ENCODE results near the gene GNAQ.
A peak's percentile ranks its signal among the peaks of the same experiment; 100 is the strongest.
"Not testable (repeated sequence)": the region's sequence is repeated elsewhere in the genome, so short reads cannot be mapped to it uniquely, and the experiment has no call there.

The GNAQ gene

DNA sequence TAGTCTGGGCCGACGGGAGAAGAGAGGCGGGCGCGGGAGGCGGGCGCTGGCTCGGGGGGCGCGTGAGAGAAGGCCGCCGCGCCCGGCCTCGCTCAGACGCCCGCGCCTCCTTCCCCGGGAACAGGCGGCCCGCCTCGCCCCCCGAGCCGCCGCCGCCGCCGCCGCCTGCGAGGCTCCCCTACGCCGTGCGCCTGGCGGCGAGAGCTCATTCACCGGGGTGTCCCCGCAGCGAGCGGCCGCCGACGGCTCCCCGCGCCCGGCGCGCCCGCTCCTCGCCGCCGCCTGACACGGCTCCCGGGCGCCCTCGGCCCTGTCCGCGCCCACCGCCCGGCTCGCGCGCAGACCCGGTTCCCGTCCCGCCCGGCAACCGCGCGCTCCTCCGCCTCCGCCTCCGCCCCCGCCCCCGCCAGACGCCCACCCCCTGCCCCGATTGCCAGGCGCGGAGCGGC is at the start of gene GNAQ:
Gene GNAQ (minus strand): TSS at position 368 of the 449 bp plus-strand sequence. CDS start 576 bp downstream, outside the sequence.
- DNase-seq = peak in 1 of 2 experiments; percentile 47

DNA sequence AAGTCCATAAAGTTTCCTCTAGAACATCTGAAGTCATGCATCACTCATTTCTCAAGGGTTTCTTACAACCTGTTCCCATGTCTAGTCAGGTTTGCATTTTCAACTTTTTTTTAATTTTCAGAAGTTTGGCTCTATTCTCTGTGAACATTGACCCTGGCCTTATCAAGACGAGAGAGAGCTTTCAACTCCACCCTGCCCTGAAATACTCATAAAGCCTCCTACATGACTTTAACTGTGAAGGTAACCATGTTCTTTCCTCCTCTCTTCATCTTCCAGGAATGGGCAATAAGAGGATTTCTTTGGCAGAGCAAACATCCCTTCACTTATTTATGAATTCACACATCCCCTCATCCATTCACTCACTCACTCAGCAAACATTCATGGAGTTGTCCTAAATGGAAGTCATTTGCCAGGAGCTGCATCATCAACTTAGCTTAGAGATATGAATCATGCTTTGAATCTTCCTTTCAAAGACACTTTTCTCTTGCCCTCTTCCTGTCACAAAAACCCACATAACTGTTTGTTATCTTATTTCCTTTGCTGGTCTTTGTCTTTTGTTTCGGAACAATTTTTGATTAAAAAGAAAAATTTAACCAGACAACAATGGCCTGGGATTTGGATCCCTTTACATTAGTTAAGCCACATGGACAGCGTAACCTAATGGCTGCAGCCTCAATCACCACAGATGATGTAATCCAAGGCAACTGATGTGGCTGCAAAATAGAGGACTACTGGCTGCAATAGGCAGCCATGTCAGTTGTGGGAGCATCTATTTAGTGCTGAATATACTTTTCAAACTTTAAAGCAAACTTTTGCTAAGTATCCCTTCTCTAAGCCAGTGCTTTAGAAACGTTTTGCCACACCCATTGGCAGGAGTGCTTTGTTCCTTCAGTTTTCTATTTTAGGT is 43.0 kb upstream of the GNAQ start:
- no peak for DNase-seq

DNA sequence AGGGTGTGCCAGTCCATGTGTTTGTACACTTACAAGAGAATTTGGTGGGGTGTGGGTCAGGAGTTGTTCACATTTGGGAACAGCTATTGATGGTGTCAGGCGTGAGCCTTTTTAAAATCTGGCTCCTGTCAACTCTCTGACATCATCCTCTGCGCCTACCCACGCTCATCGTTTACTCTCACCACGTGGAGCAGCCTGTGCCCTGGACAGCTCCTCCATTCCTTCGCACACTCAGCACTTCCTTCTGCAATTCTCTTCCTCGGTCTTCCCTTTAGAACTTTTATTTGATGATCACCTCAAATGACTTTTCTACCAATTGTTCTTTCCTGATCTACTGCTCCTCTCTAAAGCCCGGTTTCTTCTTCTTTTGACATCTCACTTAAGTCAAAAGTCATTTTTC is 42.1 kb upstream of the GNAQ start:
- no peak for DNase-seq

DNA sequence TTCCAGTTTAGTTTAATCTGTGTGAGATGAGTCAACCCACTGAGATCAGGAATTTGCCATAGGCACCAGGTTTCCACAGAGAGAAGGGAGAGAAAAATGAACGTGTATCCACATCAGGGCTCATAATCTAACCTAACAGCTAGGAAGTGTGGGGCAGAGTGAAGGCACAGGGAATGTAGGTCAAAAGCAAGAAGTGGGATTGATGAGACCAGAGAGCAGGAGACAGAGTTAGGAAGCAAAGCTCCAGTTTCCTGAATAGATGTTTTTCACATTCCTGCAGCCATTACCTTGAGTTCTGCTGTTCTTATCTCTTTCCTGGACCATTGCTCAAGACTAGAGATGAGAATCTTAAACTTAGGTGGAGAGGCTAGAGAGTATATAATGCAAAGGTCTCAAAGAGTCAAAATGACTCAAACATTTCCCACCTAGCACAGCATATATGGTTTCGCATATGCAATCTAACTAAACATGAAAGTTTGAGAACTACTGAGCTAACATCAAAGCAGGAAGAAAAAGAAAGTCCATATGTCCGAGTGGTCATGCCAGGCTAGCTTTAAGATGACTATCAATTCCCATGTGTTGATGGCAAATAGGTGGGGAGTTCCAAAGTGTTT is 41.1 kb upstream of the GNAQ start:
- no peak for DNase-seq

DNA sequence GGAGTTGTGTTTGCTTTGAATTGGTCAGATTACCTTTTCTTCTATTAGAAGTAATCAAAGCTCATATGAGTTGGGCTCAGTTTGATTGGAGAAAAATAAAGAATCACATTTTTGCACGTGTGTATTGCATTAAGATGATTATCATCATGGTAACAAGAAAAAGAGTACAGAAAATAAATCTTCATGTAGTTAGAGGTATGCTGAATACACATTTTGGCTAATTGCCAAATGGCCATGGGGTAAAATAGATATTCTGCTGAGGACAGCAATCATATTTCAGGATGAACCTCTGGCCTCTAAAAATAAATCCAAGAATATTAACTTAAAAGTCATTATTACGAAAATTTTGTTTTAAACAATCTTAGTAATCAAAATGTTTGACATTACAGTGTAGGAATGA is 38.9 kb upstream of the GNAQ start:
- no peak for DNase-seq

DNA sequence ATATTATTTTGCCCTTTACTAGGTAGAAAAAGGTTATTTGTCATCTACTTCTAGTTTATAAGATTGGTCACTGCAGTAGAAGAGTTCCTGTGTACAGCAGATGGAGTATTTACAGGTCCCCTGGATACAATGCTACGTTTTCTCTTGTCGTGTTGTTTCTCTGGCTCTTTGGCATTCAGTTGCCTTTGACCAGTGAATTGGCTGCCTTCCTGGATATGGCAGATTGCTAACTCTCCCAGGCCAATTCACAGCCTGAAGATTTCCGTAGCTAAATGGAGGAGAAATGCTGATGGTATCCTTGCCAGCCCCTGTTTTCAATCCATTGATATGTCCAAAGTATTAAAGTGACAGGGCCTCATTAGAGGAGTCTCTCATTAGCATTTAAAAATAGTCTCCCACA is 32.5 kb upstream of the GNAQ start:
- no peak for DNase-seq

DNA sequence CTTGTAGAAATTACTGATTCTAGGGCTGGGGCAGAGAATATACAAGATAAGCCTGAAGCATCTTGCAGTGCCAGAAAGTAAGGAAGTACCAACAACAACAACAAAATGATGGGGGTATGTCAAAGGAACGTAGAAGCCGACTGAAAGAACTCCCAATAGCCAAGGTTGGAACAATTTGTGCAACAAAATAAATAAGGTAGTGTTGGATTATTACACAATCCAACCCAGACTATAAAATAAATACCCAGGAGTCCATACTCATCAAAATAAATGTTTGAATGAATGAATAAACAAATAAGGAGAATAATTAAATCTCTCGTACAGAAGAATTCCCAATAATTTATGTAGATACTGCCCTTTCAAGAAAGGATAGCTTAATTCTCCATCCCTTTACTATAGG is 31.1 kb upstream of the GNAQ start:
- no peak for DNase-seq

DNA sequence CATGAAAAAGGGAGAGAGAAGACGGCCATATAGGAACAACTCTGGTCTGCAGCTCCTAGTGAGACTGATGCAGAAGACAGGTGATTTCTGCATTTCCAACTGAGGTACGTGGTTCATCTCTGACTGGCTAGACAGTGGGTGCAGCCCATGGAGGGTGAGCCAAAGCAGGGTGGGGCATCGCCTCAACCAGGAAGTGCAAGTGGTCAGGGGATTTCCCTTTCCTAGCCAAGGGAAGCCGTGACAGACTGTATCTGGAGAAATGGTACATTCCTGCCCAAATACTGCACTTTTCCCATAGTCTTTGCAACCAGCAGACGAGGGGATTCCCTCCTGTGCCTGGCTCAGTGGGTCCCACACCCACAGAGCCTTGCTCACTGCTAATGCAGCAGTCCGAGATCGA is 22.6 kb upstream of the GNAQ start:
- DNase-seq = not testable (repeated sequence)

DNA sequence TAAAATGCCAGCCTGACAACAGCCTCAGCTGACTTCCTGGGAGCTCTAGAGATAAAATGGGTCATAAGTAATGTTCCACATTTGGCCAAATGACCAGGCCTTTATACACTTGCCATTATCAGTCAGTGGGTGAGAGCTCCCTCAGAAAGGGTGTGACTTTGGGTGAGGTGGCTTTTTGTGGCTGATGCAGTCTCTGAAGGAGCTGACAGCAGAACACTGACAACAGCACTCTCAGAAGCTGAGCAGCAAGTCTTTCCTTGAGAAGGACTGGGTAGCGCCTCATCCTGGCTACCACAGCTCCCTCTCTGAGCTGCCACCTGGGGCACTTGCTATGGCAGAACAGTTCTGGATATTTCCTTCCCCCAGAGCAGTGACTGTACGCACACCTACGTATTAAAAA is 22.0 kb upstream of the GNAQ start:
- DNase-seq = no peak

DNA sequence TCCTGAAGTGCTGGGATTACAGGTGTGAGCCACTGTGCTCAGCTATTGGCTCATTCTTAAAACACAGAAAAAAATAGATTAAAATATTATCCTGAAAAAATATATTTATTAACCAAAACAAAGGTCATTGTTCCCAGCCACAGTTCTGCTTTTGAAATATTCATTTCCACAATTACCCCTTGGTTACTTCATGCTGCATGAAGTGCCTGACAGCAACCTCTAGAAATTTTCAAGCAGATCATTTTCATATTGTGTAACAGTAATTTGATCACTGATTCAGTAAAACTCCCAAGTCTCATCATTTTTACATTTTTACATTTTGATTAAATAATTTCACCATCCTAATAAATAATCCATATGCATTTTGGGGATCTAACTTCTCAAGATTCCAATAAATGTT is 18.8 kb upstream of the GNAQ start:
- DNase-seq = no peak

DNA sequence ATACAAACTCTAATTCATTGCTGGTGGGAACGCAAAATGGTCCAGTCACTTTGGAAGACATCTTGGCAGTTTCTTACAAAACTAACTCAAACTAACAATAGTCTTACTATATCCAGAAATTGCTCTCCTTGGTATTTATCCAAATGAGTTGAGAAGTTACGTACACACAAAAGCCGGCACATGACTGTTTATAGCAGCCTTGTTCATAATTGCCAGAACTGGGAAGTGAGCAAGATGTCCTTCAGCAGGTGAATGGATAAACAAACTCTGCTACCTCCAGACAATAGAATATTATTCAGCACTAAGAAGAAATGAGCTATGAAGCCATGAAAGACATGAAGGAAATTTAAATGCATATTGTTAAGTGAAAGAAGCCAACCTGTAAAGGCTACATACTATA is 17.9 kb upstream of the GNAQ start:
- DNase-seq = no peak

DNA sequence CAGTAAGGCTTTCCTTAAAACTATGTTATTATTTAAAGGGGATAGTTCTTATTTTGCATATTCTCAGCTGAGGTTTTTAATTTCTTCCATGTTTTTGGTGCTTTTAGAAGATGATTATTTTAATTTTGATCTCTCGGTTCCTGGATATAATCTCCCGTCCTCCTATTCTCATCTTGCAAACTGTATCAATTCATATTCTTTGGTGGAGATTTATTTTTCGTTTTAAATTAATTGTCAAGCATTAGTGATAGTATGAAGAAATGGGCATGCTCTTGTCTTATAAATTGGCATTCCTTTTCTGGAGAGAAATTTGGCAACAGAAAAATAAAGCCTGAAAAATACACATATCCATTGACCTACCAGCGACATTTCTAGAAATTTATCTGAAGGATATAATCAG is 15.5 kb upstream of the GNAQ start:
- DNase-seq = no peak

DNA sequence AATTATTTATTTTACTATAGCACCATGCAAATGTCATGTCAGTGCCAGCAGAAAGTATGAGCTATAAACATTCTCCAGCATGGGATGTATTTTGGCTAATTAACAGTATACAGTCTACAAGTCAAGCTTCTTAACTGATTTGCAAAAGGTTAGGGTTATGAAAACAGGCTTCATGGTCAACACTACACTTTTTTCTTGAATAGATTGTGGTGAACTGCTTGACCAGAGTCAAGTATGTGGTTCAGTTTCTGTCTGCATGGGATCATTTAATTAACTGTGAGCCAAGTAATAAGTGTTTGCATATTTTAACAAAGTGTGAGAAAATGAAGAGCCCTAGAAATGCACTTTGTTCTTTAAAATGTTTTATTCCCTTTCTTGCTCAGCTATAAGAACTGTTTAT is 14.5 kb upstream of the GNAQ start:
- no peak for DNase-seq

DNA sequence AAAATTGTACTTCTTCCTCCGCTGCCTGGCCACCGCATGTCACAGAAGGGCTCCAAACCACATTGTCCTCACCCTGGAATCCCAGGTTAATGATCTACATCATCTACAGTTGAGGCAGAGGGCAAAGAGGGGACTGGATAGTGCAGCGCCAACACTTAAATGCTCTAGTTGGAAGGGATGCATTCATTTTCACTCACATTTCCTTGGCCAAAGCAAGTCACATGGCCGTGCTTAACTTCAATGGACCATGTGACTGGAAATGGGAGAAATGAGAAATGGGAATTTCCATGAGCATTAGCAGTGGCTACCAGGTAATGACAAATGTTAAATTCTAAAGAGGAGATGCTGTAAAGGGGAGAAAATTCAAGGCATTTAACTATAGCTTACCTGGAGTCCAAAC is 13.3 kb upstream of the GNAQ start:
- DNase-seq = no peak

DNA sequence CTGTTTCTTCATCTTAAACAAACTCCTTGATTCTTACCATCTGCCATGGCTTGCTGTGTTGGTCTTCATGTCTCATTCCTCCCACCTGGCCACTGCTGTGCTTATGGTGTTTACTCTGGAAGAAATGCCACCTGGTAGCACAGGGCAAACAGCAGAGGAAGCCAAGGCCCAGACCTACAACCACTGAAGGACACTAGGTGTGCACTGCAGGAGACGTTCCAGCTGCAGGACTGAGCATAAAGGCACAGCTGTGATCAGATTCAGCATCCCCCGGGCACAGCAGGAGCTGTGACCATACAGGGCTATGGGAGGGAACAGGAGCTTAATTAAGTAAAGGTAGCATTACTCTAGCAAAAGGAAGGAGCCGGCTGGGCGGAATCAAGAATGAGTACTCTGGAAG is 12.6 kb upstream of the GNAQ start:
- DNase-seq = no peak

DNA sequence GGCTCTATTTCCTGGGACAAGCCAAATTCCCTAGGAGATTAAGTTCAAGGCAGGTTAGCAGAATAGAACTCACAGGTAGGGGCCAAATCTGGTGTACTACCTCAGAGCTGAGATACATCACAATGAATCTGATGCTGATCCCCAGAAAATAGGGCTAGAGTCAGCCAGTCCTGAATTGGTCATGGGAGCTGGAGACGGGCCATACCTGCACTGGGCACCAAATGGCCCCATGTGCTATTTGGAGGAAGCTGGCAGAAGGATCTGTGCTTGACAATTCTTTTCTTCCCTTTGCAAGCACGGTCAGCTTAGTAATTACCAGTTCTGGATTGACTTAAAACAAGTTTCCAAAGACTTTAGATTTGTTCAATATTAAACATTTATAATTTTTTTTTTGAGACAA is 10.4 kb upstream of the GNAQ start:
- DNase-seq = no peak

DNA sequence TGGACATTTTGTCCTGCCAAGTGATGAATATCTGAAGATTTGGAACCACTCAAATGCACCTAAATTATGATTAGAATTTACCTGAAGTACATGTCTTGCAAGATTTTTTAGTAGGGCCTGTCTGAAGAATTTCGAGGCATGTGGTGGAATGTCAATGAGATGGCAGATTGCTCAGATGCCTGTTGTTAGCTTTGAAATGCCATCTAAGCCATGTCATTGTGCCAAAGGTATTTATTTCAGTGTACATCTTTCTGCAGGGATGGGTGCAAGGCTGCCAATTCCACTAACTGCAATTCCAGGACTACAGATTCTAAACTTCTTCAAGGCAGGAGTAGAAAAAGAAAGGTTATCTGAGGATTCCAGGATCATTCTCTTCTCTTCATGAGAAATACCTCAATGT is 9.1 kb upstream of the GNAQ start:
- no peak for DNase-seq

DNA sequence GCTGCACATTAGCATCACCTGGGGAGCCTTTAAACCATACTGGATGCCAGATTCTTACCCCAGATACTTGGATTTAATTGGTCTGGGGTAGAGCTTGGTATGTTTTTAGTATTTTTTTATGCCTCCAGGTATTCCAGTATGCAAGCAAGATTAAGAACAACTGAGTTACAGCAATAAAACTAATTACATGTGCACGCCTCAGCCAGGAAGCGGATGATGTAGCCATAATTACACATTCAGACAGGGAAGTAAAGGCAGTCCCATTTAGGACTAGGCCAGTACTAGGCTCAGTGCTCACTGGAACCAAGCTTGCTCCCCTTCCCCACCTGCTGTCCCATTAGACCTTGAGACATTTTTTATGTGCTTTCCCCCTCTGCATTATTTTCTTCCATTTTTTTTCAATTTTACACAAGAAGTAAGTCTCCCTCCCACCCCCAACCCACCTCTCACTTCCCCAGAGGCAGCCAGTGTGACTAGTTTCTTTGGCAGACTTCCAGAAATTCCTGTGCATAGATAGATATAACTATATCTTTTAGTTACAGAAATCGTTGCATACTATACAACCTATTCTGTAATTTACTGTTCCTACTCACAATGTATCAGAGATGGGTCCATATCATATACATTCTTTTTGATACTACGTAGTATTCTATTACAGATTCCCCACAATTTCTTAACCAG is 7.1 kb upstream of the GNAQ start:
- DNase-seq = no peak

DNA sequence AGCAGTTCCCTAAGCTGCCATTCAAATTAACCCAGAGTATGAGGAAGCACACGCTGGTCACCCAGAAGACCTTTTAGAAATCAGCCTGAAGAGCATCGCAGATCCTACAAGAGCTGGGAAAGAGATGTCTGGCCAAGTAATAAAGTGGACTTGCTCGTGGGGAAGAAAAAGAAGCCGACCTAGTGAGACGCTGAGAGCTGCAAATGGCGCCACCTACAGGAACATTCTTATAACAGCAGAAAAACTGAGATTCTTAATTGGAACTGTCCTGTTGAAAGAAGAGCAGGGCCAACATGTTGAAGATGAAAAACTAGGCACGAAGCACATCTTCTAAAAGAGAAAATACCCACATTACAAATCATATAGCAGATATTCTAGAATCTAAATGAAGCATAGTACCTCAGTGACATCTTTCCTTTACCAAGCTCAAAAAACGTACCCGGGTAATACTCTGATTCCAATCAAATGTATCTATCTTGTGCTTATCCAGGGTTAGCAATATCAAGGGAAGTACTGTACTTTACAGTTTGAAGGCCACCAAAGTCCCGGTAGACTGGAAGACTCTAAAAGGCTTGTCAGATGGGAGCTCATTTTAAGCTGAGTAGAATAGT is 3.9 kb upstream of the GNAQ start:
- peak; percentile 39 to 79 for DNase-seq

DNA sequence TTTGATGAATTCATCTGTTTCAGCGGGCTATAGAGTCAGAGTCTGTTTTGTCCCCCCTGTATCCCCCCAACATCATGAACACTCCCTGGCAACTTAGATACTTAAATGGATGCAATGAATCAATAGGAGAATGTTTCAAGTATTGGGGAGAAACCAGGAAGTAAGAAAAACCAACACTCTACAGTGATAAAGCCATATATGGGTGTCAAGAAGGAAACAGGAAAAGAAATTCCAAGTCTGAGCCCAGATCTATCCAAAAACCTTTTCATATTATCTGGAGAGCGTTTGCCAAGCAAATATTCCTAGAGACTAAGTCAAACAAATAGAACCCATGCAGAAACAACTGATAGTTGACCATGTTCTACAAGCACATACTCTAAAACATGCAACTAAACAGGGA is 2.3 kb upstream of the GNAQ start:
- no peak for DNase-seq

DNA sequence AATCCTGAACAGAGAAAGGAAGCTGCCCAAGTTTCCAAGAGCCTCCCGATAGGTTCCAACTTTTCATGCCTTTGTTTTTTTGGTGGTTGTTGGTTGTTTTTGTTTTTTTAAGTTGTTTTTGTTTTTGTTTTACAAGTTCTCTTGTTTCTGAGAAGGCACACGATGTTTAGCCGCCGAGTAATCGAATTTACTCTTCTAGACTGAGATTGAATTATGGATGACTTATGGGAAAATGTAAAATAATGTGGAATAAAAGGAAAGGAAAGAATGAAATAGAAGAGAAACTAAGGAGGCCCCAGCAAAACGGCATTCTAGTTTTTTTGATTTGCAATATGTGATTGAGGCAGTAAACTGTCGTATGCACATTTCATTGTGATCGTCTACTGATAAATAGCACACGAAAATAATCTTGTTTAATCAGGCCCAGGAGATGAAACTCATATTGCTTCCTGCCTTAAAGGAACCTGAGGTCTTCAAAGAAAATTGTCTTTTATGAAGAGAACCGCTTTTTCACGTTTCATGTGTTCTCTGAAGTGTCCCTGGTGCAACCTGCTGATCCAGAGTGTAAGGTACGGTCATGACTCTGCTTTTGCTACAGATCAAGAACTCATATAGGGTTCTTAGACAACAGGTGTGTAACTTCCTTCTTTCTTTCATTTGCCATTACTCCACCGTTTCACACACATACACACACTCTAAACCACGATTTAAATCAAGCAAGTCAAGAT is 1.3 kb upstream of the GNAQ start:
- DNase-seq = no peak

DNA sequence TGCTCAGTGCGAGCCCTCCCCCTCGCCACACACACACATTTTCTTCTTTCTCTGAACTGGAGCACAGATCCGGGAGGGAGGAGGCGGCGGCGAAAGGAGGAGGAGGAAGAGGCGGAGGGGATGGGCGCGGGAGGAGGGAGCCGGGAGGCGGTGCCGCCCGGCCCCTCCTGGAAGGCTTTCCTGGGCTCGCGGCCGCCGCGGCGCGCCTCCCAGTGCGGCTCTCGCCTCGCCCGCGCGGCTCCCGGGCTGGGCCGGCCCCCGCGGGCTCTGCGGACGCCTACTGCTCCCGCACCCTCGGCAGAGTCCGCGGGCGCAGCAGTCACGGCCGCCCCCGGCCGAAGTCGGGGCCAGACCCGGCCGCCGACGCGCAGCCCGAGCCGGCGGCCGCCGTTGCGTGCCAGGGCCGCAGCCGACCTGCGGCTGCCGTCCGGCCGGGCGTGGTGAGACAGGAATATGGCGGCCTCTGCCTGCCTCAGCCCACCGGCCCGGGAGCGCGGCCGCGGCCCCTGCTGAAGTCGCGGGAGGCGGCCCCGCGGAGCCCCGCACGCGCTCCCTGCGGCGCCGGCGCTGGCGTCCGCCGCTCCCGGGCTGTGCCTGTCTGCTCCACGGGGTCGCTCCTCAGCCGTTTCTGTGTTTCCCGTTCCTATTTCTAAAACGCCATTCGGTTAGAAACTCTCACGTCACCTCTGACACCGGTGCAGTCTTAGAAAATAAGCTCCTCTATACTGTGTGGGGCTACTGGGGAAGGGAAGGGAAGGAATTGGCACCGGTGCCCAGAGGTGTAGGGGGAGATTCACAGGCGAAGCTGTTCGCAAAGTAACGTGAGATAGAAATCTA is 500 bp upstream of the GNAQ start:
- DNase-seq = peak; percentile 81 to 89

Measured in SW 1271 (cell line).